Measurements from ENCODE around the gene THPO. TPM values are rescaled to one million over a fixed set of nuclear protein-coding genes. Genes with fewer than 3 reads are reported as not detected.

The THPO gene
- total RNA-seq, 1 donor from 2014 or later, result not detected

- ATAC-seq (ENCODE audit: low read depth) (no peak), DNase-seq (no peak)
- POLR2A ChIA-PET, result no interaction called here
- Mint-ChIP-seq H3K27me3 (no peaks in the 10 kb centered on the region), H3K36me3 (ENCODE audit: low read depth) (peaks cover 11% of the 10 kb centered on the region), H3K4me3 (no peak overlapping the region), H3K4me1 (no peaks in the 10 kb centered on the region), H3K27ac (no peak overlapping the region), H3K9me3 (no peaks in the 10 kb centered on the region)
- CTCF ChIA-PET, result no interaction called here
- intact Hi-C loops (cut with micrococcal nuclease), result no loop called here
- TF ChIP-seq, protein P1, sequence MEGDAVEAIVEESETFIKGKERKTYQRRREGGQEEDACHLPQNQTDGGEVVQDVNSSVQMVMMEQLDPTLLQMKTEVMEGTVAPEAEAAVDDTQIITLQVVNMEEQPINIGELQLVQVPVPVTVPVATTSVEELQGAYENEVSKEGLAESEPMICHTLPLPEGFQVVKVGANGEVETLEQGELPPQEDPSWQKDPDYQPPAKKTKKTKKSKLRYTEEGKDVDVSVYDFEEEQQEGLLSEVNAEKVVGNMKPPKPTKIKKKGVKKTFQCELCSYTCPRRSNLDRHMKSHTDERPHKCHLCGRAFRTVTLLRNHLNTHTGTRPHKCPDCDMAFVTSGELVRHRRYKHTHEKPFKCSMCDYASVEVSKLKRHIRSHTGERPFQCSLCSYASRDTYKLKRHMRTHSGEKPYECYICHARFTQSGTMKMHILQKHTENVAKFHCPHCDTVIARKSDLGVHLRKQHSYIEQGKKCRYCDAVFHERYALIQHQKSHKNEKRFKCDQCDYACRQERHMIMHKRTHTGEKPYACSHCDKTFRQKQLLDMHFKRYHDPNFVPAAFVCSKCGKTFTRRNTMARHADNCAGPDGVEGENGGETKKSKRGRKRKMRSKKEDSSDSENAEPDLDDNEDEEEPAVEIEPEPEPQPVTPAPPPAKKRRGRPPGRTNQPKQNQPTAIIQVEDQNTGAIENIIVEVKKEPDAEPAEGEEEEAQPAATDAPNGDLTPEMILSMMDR (IDR thresholded peaks at IDR 0.05), result no peak
These were observed 31.4 kb downstream of the THPO start for GRCh38 chr3:184346480-184347190.

DNA sequence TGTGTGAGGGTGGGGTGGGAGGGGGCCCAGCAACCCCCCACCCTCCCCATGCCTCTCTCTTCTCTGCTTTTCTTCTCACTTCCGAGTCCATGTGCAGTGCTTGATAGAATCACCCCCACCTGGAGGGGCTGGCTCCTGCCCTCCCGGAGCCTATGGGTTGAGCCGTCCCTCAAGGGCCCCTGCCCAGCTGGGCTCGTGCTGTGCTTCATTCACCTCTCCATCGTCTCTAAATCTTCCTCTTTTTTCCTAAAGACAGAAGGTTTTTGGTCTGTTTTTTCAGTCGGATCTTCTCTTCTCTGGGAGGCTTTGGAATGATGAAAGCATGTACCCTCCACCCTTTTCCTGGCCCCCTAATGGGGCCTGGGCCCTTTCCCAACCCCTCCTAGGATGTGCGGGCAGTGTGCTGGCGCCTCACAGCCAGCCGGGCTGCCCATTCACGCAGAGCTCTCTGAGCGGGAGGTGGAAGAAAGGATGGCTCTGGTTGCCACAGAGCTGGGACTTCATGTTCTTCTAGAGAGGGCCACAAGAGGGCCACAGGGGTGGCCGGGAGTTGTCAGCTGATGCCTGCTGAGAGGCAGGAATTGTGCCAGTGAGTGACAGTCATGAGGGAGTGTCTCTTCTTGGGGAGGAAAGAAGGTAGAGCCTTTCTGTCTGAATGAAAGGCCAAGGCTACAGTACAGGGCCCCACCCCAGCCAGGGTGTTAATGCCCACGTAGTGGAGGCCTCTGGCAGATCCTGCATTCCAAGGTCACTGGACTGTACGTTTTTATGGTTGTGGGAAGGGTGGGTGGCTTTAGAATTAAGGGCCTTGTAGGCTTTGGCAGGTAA, 32.5 kb downstream of the THPO start:
- ChIA-PET POLR2A (interaction anchor here (0.6 kb wide), 1 partner anchor 214 kb away, joined by 3 read pairs; no protein-coding TSS in a partner anchor), CTCF (no interaction called here)
- Mint-ChIP-seq H3K9me3 (no peaks in the 10 kb centered on the region), H3K36me3 (ENCODE audit: low read depth) (peaks cover 11% of the 10 kb centered on the region), H3K27ac (no peak overlapping the region), H3K4me1 (no peaks in the 10 kb centered on the region), H3K4me3 (no peak overlapping the region), H3K27me3 (no peaks in the 10 kb centered on the region)
- TF ChIP-seq, protein P1 (IDR thresholded peaks at IDR 0.05), result no peak
- intact Hi-C loops (cut with micrococcal nuclease), result no loop called here
- DNase-seq (no peak), ATAC-seq (ENCODE audit: low read depth) (peak; percentile 31)

DNA sequence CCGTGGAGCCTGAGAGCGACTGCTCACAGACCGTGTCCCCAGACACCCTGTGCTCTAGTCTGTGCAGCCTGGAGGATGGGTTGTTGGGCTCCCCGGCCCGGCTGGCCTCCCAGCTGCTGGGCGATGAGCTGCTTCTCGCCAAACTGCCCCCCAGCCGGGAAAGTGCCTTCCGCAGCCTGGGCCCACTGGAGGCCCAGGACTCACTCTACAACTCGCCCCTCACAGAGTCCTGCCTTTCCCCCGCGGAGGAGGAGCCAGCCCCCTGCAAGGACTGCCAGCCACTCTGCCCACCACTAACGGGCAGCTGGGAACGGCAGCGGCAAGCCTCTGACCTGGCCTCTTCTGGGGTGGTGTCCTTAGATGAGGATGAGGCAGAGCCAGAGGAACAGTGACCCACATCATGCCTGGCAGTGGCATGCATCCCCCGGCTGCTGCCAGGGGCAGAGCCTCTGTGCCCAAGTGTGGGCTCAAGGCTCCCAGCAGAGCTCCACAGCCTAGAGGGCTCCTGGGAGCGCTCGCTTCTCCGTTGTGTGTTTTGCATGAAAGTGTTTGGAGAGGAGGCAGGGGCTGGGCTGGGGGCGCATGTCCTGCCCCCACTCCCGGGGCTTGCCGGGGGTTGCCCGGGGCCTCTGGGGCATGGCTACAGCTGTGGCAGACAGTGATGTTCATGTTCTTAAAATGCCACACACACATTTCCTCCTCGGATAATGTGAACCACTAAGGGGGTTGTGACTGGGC, 33.3 kb downstream of the THPO start:
- H3K9me3 Mint-ChIP-seq, result no peaks in the 10 kb centered on the region
- intact Hi-C loops (cut with micrococcal nuclease), result no loop called here
- DNase-seq, result no peak
- POLR2A ChIA-PET, result interaction anchor here (0.6 kb wide), 1 partner anchor 213 kb away, joined by 3 read pairs; no protein-coding TSS in a partner anchor
- H3K27ac Mint-ChIP-seq, result no peak overlapping the region
- H3K4me1 Mint-ChIP-seq, result no peaks in the 10 kb centered on the region
- no peak overlapping the region for H3K4me3 Mint-ChIP-seq
- H3K36me3 Mint-ChIP-seq (ENCODE audit: low read depth), result peaks cover 11% of the 10 kb centered on the region
- no peaks in the 10 kb centered on the region for H3K27me3 Mint-ChIP-seq
- no peak for ATAC-seq (ENCODE audit: low read depth)
- CTCF ChIA-PET, result no interaction called here
- TF ChIP-seq, protein P1 (IDR thresholded peaks at IDR 0.05), result no peak

DNA sequence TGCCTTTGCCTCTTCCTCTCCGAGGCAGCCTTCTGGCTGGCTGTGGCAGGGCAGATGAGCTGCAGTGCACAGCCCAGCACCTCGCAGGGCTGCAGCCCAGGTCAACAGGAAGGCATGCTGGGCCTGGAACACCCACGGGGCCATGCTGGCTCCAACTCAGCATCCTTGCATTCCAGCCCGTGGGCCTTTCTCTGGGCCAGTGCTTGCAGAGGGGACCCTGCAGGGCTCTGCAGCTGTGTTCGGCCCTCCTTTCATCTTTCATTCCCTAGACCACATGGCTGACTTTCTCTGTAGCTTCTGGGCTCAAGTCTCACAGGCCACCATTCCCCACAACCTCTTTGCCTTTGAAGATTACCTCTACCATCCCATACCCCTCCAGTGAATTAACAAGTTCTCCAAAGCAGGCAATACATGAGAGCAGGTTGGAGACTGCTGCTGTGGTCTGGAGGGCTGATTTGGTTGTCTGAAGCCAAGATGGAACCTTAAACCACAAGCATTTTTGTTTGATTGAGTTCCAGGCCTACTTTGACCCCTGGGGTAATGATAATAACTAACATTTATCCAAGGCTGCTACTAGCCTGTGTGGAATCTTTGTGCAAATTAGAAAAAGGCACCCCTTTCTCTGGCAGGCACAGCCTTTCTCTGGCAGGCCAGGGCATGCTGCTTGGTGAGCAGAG, 34.7 kb downstream of the THPO start:
- ATAC-seq (ENCODE audit: low read depth), result no peak
- Mint-ChIP-seq H3K4me3 (no peak overlapping the region), H3K27ac (no peak overlapping the region), H3K36me3 (ENCODE audit: low read depth) (peaks cover 11% of the 10 kb centered on the region), H3K9me3 (no peaks in the 10 kb centered on the region), H3K27me3 (no peaks in the 10 kb centered on the region), H3K4me1 (peaks cover under 1% of the 10 kb centered on the region)
- POLR2A ChIA-PET, result interaction anchor here (0.6 kb wide), 1 partner anchor 1264 kb away, joined by 8 read pairs; no protein-coding TSS in a partner anchor
- intact Hi-C loops (cut with micrococcal nuclease), result no loop called here
- no peak for DNase-seq
- TF ChIP-seq, protein P1 (IDR thresholded peaks at IDR 0.05), result no peak
- CTCF ChIA-PET, result no interaction called here
